ENCODE data around the gene LIN28B.
"Not testable (repeated sequence)": the region's sequence is repeated elsewhere in the genome, so short reads cannot be mapped to it uniquely, and the experiment has no call there.

The LIN28B gene

GRCh38 chr6:104955927-104956730 lies 778 bp upstream of the LIN28B start:
- DNase-seq (ENCODE audit: low spot score) = no peak

- DNase-seq (ENCODE audit: low spot score) = no peak
Observed at GRCh38 chr6:104957301-104958177, 632 bp downstream of the LIN28B start.

GRCh38 chr6:104958178-104959025 lies 1.5 kb downstream of the LIN28B start:
- no peak for DNase-seq (ENCODE audit: low spot score)

- DNase-seq (ENCODE audit: low spot score) = no peak
Observed at GRCh38 chr6:104959026-104959858, 2.3 kb downstream of the LIN28B start.

- DNase-seq (ENCODE audit: low spot score) = no peak
Observed at GRCh38 chr6:104969108-104969507, 12.2 kb downstream of the LIN28B start.

- no peak for DNase-seq (ENCODE audit: low spot score)
Observed at GRCh38 chr6:104969785-104970581, 13.1 kb downstream of the LIN28B start.

GRCh38 chr6:104973404-104973803 lies 16.5 kb downstream of the LIN28B start:
- no peak for DNase-seq (ENCODE audit: low spot score)

- no peak for DNase-seq (ENCODE audit: low spot score)
Observed at GRCh38 chr6:104983296-104983695, 26.4 kb downstream of the LIN28B start.

GRCh38 chr6:104983776-104984175 lies 26.9 kb downstream of the LIN28B start:
- no peak for DNase-seq (ENCODE audit: low spot score)

GRCh38 chr6:104984831-104985230 lies 27.9 kb downstream of the LIN28B start:
- no peak for DNase-seq (ENCODE audit: low spot score)

- not testable (repeated sequence) for DNase-seq (ENCODE audit: low spot score)
Observed at GRCh38 chr6:104985875-104986274, 29.0 kb downstream of the LIN28B start.

GRCh38 chr6:104986625-104987024 lies 29.7 kb downstream of the LIN28B start:
- DNase-seq (ENCODE audit: low spot score) = no peak

GRCh38 chr6:104987218-104987617 lies 30.3 kb downstream of the LIN28B start:
- no peak for DNase-seq (ENCODE audit: low spot score)

GRCh38 chr6:104990085-104990484 lies 33.2 kb downstream of the LIN28B start:
- DNase-seq (ENCODE audit: low spot score) = no peak

- not testable (repeated sequence) for DNase-seq (ENCODE audit: low spot score)
Observed at GRCh38 chr6:104991062-104991461, 34.2 kb downstream of the LIN28B start.

GRCh38 chr6:104993576-104993975 lies 36.7 kb downstream of the LIN28B start:
- DNase-seq (ENCODE audit: low spot score) = not testable (repeated sequence)

- peak; percentile 37 for DNase-seq (ENCODE audit: low spot score)
Observed at GRCh38 chr6:104995989-104996617, 39.2 kb downstream of the LIN28B start.

- no peak for DNase-seq (ENCODE audit: low spot score)
Observed at GRCh38 chr6:105001063-105001462, 44.2 kb downstream of the LIN28B start.

- no peak for DNase-seq (ENCODE audit: low spot score)
Observed at GRCh38 chr6:105001906-105002305, 45.0 kb downstream of the LIN28B start.

- DNase-seq (ENCODE audit: low spot score) = peak; percentile 7
Observed at GRCh38 chr6:105005451-105005850, 48.5 kb downstream of the LIN28B start.
